ENCODE results near the gene MARCO.

Gene MARCO

DNA sequence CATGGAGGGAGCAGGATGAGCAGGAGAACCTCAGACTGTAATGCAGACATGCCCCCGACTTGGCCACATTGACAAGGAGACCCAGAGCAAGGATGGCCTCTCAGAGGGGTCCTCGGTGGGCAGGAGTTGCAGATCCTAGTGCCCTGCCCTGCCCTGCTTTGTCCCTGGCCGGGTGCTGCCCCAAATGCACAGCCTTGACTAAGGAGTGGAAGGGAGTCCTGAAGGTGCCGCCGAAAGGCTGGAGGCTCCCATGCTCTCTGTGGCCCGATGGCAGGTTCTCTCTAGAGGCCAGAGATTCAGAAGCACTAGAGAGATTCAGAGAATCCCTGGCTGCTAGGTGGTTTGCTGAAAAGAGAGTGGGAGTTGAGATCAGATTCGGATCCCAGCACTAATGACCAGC lies 64.4 kb downstream of the MARCO start:
- no peaks in the 10 kb centered on the region for H4K20me1 ChIP-seq (ENCODE audit: insufficient read depth)
- no peak overlapping the region for H2AFZ ChIP-seq (ENCODE audit: low read depth)
- H3K9ac ChIP-seq, result no peak overlapping the region
- no peaks in the 10 kb centered on the region for H3K27me3 ChIP-seq (ENCODE audit: insufficient read depth, low read depth)
- no peak overlapping the region for H3K27ac ChIP-seq
- no peaks in the 10 kb centered on the region for H3K79me2 ChIP-seq (ENCODE audit: insufficient read depth, low read depth)
- H3K36me3 ChIP-seq (ENCODE audit: insufficient read depth), result no peaks in the 10 kb centered on the region
- H3K4me3 ChIP-seq (IDR thresholded peaks at IDR 0.05; ENCODE audit: insufficient read depth, low read depth, low read length), result no peak overlapping the region
- H3K4me2 ChIP-seq, result no peak overlapping the region
- peaks cover 20% of the 10 kb centered on the region for H3K4me1 ChIP-seq (ENCODE audit: low read depth, poor library complexity, severe bottlenecking)
- TF ChIP-seq, protein P1, sequence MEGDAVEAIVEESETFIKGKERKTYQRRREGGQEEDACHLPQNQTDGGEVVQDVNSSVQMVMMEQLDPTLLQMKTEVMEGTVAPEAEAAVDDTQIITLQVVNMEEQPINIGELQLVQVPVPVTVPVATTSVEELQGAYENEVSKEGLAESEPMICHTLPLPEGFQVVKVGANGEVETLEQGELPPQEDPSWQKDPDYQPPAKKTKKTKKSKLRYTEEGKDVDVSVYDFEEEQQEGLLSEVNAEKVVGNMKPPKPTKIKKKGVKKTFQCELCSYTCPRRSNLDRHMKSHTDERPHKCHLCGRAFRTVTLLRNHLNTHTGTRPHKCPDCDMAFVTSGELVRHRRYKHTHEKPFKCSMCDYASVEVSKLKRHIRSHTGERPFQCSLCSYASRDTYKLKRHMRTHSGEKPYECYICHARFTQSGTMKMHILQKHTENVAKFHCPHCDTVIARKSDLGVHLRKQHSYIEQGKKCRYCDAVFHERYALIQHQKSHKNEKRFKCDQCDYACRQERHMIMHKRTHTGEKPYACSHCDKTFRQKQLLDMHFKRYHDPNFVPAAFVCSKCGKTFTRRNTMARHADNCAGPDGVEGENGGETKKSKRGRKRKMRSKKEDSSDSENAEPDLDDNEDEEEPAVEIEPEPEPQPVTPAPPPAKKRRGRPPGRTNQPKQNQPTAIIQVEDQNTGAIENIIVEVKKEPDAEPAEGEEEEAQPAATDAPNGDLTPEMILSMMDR (conservative IDR thresholded peaks at IDR 0.05; ENCODE audit: low read depth, low read length), result no peak

DNA sequence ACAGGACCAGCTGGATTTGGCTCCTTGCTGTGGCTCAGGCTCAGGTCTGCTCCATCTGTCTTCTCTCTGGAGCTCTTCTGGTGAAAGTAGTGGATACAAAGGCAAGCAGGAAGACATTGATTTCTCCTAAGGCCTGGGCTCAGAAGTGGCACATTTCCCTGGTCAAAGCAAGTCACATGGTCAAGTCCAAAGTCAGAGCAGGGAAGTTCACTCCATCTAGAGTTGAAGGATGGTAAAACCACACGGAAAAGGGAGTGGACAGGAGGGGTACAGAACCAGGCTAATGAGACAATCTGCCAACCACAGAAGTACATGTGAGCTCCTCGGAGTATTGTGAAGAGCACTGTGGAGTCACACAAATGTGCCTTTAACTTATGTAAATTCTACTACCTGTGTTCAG lies 66.1 kb downstream of the MARCO start:
- Histone ChIP-seq H4K20me1 (ENCODE audit: insufficient read depth) (no peaks in the 10 kb centered on the region), H2AFZ (ENCODE audit: low read depth) (no peak overlapping the region), H3K36me3 (ENCODE audit: insufficient read depth) (no peaks in the 10 kb centered on the region), H3K4me3 (IDR thresholded peaks at IDR 0.05; ENCODE audit: insufficient read depth, low read depth, low read length) (no peak overlapping the region), H3K27ac (no peak overlapping the region), H3K79me2 (ENCODE audit: insufficient read depth, low read depth) (no peaks in the 10 kb centered on the region), H3K27me3 (ENCODE audit: insufficient read depth, low read depth) (no peaks in the 10 kb centered on the region), H3K4me1 (ENCODE audit: low read depth, poor library complexity, severe bottlenecking) (peaks cover 20% of the 10 kb centered on the region), H3K4me2 (no peak overlapping the region), H3K9ac (no peak overlapping the region)
- TF ChIP-seq, protein P1 (conservative IDR thresholded peaks at IDR 0.05; ENCODE audit: low read depth, low read length), result no peak

DNA sequence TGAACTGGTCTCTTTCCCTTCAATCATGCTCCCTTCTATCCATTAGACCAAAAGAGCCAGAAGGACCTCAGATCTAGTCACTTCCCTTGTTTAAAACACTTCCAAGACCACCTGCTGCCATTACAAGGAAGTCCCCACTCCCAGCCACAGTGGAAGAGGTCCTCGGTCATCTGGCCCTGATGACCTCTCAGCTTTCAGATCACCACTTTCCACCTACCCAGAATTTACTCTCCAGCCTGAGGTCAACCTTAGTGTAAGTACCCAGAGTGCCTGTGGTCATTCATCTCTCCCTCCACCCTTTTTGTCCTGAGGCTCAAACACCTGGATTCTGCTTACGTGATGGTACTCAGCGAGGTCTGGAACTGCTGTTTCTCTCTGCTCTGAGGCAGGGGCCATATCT lies 67.1 kb downstream of the MARCO start:
- Histone ChIP-seq H3K27me3 (ENCODE audit: insufficient read depth, low read depth) (no peaks in the 10 kb centered on the region), H3K36me3 (ENCODE audit: insufficient read depth) (no peaks in the 10 kb centered on the region), H2AFZ (ENCODE audit: low read depth) (no peak overlapping the region), H4K20me1 (ENCODE audit: insufficient read depth) (no peaks in the 10 kb centered on the region), H3K4me2 (no peak overlapping the region), H3K79me2 (ENCODE audit: insufficient read depth, low read depth) (no peaks in the 10 kb centered on the region), H3K9ac (no peak overlapping the region), H3K4me1 (ENCODE audit: low read depth, poor library complexity, severe bottlenecking) (peaks cover 20% of the 10 kb centered on the region), H3K27ac (no peak overlapping the region), H3K4me3 (IDR thresholded peaks at IDR 0.05; ENCODE audit: insufficient read depth, low read depth, low read length) (no peak overlapping the region)
- TF ChIP-seq, protein P1 (conservative IDR thresholded peaks at IDR 0.05; ENCODE audit: low read depth, low read length), result no peak

DNA sequence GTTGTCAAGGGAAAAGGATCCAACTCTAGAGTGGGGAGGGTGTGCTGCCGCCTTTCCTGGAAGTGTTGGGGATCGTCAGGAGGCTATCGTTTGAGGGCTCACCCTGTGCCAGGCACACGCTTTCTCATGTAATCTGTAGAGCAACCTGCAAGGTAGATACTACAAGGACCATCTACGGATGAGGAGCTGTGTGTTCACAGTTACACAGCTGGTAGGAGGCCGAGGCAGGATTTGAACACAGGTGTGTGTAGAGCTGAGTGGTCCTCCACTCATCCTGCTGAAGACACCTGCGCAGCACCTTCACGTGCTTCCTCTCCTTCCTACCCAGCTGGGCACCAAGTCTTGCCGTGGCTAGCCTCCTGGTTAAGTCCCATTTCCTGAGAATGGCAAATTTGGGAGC lies 68.3 kb downstream of the MARCO start:
- Histone ChIP-seq H3K9ac (no peak overlapping the region), H3K79me2 (ENCODE audit: insufficient read depth, low read depth) (no peaks in the 10 kb centered on the region), H3K4me3 (IDR thresholded peaks at IDR 0.05; ENCODE audit: insufficient read depth, low read depth, low read length) (no peak overlapping the region), H4K20me1 (ENCODE audit: insufficient read depth) (no peaks in the 10 kb centered on the region), H3K4me1 (ENCODE audit: low read depth, poor library complexity, severe bottlenecking) (peaks cover 9% of the 10 kb centered on the region), H3K4me2 (no peak overlapping the region), H3K36me3 (ENCODE audit: insufficient read depth) (no peaks in the 10 kb centered on the region), H2AFZ (ENCODE audit: low read depth) (no peak overlapping the region), H3K27ac (no peak overlapping the region), H3K27me3 (ENCODE audit: insufficient read depth, low read depth) (no peaks in the 10 kb centered on the region)
- TF ChIP-seq, protein P1 (conservative IDR thresholded peaks at IDR 0.05; ENCODE audit: low read depth, low read length), result no peak

All from KMS-11 (cell line).